Gastrocnemius medialis (tissue), 4 donors: ENCODE data around the gene KIAA0930. TPM values are rescaled to one million over a fixed set of nuclear protein-coding genes. Genes with fewer than 3 reads are reported as not detected.

Experiments used
- ATAC-seq, 2 donors: fragments of 150-250 bp; one replicate each; pipeline ENCODE4 v1.9.1; 2016
- DNase-seq, 2 donors: peaks; one replicate each; pipeline ENCODE4 v3.0.0-alpha.2; 2019
- H3K27ac ChIP-seq, 4 donors: fragments of 200-600 bp; sonication (generic); 1 replicate in 1 of 4; 2 replicates in 3 of 4; pipeline ENCODE4 v1.5.1; 2016 to 2018; ENCODE audit warnings: mild to moderate bottlenecking in 2 of 4, moderate library complexity in 1 of 4
- H3K27me3 ChIP-seq, 3 donors: fragments of 200-600 bp; sonication (generic) in 2 of 3; 1 replicate in 1 of 3; 2 replicates in 2 of 3; pipeline versions ENCODE4 v1.5.1 to v1.6.0; 2016 to 2019; ENCODE audit warnings: mild to moderate bottlenecking in 1 of 3, moderate library complexity in 1 of 3
- H3K36me3 ChIP-seq, 2 donors: fragments of 200-600 bp; sonication (generic) in 1 of 2; one replicate each; pipeline ENCODE4 v1.5.1; 2017 to 2018
- H3K4me1 ChIP-seq, 2 donors: fragments of 200-600 bp; sonication (generic) in 1 of 2; one replicate each; pipeline ENCODE4 v1.5.1; 2016 to 2017; ENCODE audit warnings: mild to moderate bottlenecking in 2 of 2
- H3K4me3 ChIP-seq, 4 donors: fragments of 200-600 bp; sonication (generic) in 3 of 4; 1 replicate in 1 of 4; 2 replicates in 3 of 4; pipeline ENCODE4 v1.5.1; 2016 to 2019; ENCODE audit warnings: mild to moderate bottlenecking in 2 of 4
- H3K9me3 ChIP-seq, 3 donors: fragments of 200-600 bp; sonication (generic) in 2 of 3; 1 replicate in 1 of 3; 2 replicates in 2 of 3; pipeline ENCODE4 v1.5.1; 2016 to 2019
- CTCF ChIP-seq, 5 experiments: fragments of 450-650 bp in 3 of 5; fragments of 200-600 bp in 2 of 5; sonication (generic) in 2 of 5; IDR thresholded peaks in 4 of 5; conservative IDR thresholded peaks in 1 of 5; 1 replicate in 4 of 5; 2 replicates in 1 of 5; pipeline ENCODE4 v1.5.1; 2016 to 2019; ENCODE audit warnings: antibody characterized with exemption in 5 of 5, mild to moderate bottlenecking in 3 of 5, moderate library complexity in 3 of 5
- POLR2A ChIP-seq, 2 donors: fragments of 450-650 bp; IDR thresholded peaks; one replicate each; pipeline ENCODE4 v1.6.1; 2017; ENCODE audit warnings: antibody characterized with exemption in 2 of 2, mild to moderate bottlenecking in 2 of 2, moderate library complexity in 2 of 2
- in situ Hi-C, 4 donors: fragments of 200-750 bp; cut with MboI; loops; one replicate each; pipeline versions ENCODE4 v1.15.0 to v1.8.0; 2017; ENCODE audit warnings: low sequenced_read_pairs in 4 of 4
- intact Hi-C: fragments of 100-400 bp; cut with DNase I; formaldehyde crosslinking; loops from one replicate; pipeline ENCODE4 v1.15.1; 2023; ENCODE audit warnings: low total_unique reads
- total RNA-seq, 4 donors: library from RNA; depleted of rRNA; stranded (reverse); fragments of >200 nt; gene quantifications; one replicate each; pipeline versions ENCODE4 v1.1.0 to v1.2.3, GENCODE V29; 2016

The KIAA0930 gene
- total RNA-seq, 4 donors from 2014 or later, result 45.1 to 99.9 (median 53.7) TPM

GRCh38 chr22:45199723-45200122 lies 41.0 kb downstream of the KIAA0930 start:
- intact Hi-C loops (no loop called here), in situ Hi-C loops (no loop called here)
- Histone ChIP-seq H3K27ac (no peak overlapping the region), H3K4me3 (no peak overlapping the region), H3K27me3 (no peaks in the 10 kb centered on the region), H3K9me3 (no peaks in the 10 kb centered on the region), H3K36me3 (peaks cover 0 to 73% of the 10 kb centered on the region in 2 donors), H3K4me1 (no peaks in the 10 kb centered on the region)
- no peak for ATAC-seq
- TF ChIP-seq CTCF (IDR thresholded peaks at IDR 0.05 in 4 of 5, conservative IDR thresholded peaks at IDR 0.05 in 1 of 5) (no peak), POLR2A (IDR thresholded peaks at IDR 0.05) (no peak)
- DNase-seq, result no peak

GRCh38 chr22:45198463-45198795 lies 42.3 kb downstream of the KIAA0930 start:
- Histone ChIP-seq H3K9me3 (no peaks in the 10 kb centered on the region), H3K4me1 (no peaks in the 10 kb centered on the region), H3K27ac (no peak overlapping the region), H3K4me3 (no peak overlapping the region), H3K36me3 (peaks cover 0 to 60% of the 10 kb centered on the region in 2 donors), H3K27me3 (no peaks in the 10 kb centered on the region)
- TF ChIP-seq CTCF (IDR thresholded peaks at IDR 0.05 in 4 of 5, conservative IDR thresholded peaks at IDR 0.05 in 1 of 5), result no peak
- TF ChIP-seq POLR2A (IDR thresholded peaks at IDR 0.05), result no peak
- ATAC-seq, result no peak
- DNase-seq, result no peak
- intact Hi-C loops (no loop called here), in situ Hi-C loops (no loop called here)

GRCh38 chr22:45197606-45198462 lies 42.9 kb downstream of the KIAA0930 start:
- TF ChIP-seq CTCF (IDR thresholded peaks at IDR 0.05 in 4 of 5, conservative IDR thresholded peaks at IDR 0.05 in 1 of 5) (no peak), POLR2A (IDR thresholded peaks at IDR 0.05) (no peak)
- intact Hi-C loops, result no loop called here
- DNase-seq, result no peak
- no peak overlapping the region for H3K27ac ChIP-seq
- H3K27me3 ChIP-seq, result no peaks in the 10 kb centered on the region
- no peak for ATAC-seq
- peaks cover 0 to 54% of the 10 kb centered on the region in 2 donors for H3K36me3 ChIP-seq
- no peaks in the 10 kb centered on the region for H3K4me1 ChIP-seq
- H3K9me3 ChIP-seq, result no peaks in the 10 kb centered on the region
- in situ Hi-C loops, result no loop called here
- H3K4me3 ChIP-seq, result no peak overlapping the region

- no peak overlapping the region for H3K27ac ChIP-seq
- peaks cover 0 to 47% of the 10 kb centered on the region in 2 donors for H3K36me3 ChIP-seq
- no peak overlapping the region for H3K4me3 ChIP-seq
- H3K27me3 ChIP-seq, result no peaks in the 10 kb centered on the region
- H3K9me3 ChIP-seq, result no peaks in the 10 kb centered on the region
- TF ChIP-seq CTCF (IDR thresholded peaks at IDR 0.05 in 4 of 5, conservative IDR thresholded peaks at IDR 0.05 in 1 of 5), result no peak
- no peak for TF ChIP-seq POLR2A (IDR thresholded peaks at IDR 0.05)
- no peak for DNase-seq
- no peaks in the 10 kb centered on the region for H3K4me1 ChIP-seq
- no peak for ATAC-seq
- intact Hi-C loops, result no loop called here
- in situ Hi-C loops, result no loop called here
Observed at GRCh38 chr22:45196926-45197605, 43.6 kb downstream of the KIAA0930 start.
